Ascending aorta (tissue), 2 donors: ENCODE measurements around the gene TUB. TPM values are rescaled to one million over a fixed set of nuclear protein-coding genes. Genes with fewer than 3 reads are reported as not detected.

Experiments used
- DNase-seq, 2 donors: peaks; one replicate each; pipeline ENCODE4 v3.0.0-alpha.2; 2019; ENCODE audit warnings: low spot score in 2 of 2
- H3K27ac ChIP-seq, 2 donors: fragments of 200-600 bp; sonication (generic); one replicate each; pipeline ENCODE4 v1.5.1; 2016 to 2017; ENCODE audit warnings: mild to moderate bottlenecking in 1 of 2
- H3K27me3 ChIP-seq: fragments of 200-600 bp; sonication (generic); one replicate; pipeline ENCODE4 v1.5.1; 2017
- H3K36me3 ChIP-seq, 2 donors: fragments of 200-600 bp; sonication (generic); one replicate each; pipeline ENCODE4 v1.5.1; 2016
- H3K4me1 ChIP-seq, 2 donors: fragments of 200-600 bp; sonication (generic); one replicate each; pipeline ENCODE4 v1.5.1; 2016 to 2017; ENCODE audit warnings: mild to moderate bottlenecking in 1 of 2
- H3K4me3 ChIP-seq, 2 donors: fragments of 200-600 bp; sonication (generic); one replicate each; pipeline ENCODE4 v1.5.1; 2016 to 2017; ENCODE audit warnings: mild to moderate bottlenecking in 1 of 2
- H3K9me3 ChIP-seq, 2 donors: fragments of 200-600 bp; sonication (generic); one replicate each; pipeline ENCODE4 v1.5.1; 2016
- CTCF ChIP-seq, 3 experiments: fragments of 200-600 bp in 2 of 3; fragments of 450-650 bp in 1 of 3; sonication (generic) in 2 of 3; IDR thresholded peaks; one replicate each; pipeline ENCODE4 v1.5.1; 2016 to 2019; ENCODE audit warnings: antibody characterized with exemption in 3 of 3, mild to moderate bottlenecking in 1 of 3, moderate library complexity in 1 of 3
- intact Hi-C: fragments of 100-400 bp; cut with DNase I; formaldehyde crosslinking; loops from one replicate; pipeline ENCODE4 v1.15.1; 2023
- total RNA-seq: library from RNA; depleted of rRNA; stranded (reverse); fragments of >200 nt; gene quantifications from one replicate; pipeline ENCODE4 v1.1.0, GENCODE V29; 2016

TUB gene
- total RNA-seq, 1 donor from 2014 or later, result 12.9 TPM

- H3K9me3 ChIP-seq, result no peaks in the 10 kb centered on the region
- intact Hi-C loops, result no loop called here
- no peak for DNase-seq
Observed at GRCh38 chr11:8095806-8096522, 15.0 kb downstream of the TUB start.

DNA sequence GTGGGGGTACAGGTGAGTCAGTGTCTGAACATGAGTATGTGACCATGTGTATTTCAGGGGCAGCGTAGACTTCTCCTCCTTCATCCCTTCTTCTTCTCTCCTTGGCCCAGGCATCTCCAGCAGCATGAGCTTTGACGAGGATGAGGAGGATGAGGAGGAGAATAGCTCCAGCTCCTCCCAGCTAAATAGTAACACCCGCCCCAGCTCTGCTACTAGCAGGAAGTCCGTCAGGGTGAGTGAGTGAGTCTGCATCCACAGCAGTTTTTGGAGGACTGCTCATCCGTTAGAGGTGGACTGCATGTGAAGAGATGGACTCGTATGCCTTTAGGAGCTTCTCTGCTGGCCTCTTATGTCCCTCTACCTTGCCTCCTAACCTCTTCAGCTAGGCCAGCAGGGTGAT, 15.6 kb downstream of the TUB start:
- Histone ChIP-seq H3K27ac (no peak overlapping the region), H3K36me3 (peaks cover 22 to 64% of the 10 kb centered on the region in 2 donors), H3K27me3 (no peaks in the 10 kb centered on the region), H3K4me3 (no peak overlapping the region), H3K4me1 (no peaks in the 10 kb centered on the region), H3K9me3 (no peaks in the 10 kb centered on the region)
- no peak for TF ChIP-seq CTCF (IDR thresholded peaks at IDR 0.05)
- intact Hi-C loops, result no loop called here
- no peak for DNase-seq

More at GRCh38 chr11:8095806-8096522, 15.0 kb downstream of the TUB start:
- Histone ChIP-seq H3K36me3 (peaks cover 16 to 58% of the 10 kb centered on the region in 2 donors), H3K4me1 (no peaks in the 10 kb centered on the region), H3K27me3 (no peaks in the 10 kb centered on the region), H3K4me3 (no peak overlapping the region), H3K27ac (no peak overlapping the region)
- TF ChIP-seq CTCF (IDR thresholded peaks at IDR 0.05), result no peak

DNA sequence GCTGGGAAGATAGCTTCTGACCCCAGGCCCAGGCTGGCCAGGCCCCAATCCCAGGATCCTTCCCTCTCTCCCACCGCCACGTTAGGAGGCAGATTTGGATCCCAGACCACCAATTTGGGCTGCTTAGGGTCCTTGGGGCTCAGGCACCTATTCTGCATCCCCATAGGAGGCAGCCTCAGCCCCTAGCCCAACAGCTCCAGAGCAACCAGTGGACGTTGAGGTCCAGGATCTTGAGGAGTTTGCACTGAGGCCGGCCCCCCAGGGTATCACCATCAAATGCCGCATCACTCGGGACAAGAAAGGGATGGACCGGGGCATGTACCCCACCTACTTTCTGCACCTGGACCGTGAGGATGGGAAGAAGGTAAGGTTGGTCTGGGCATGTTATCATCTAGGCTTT, 16.1 kb downstream of the TUB start:
- Histone ChIP-seq H3K9me3 (no peaks in the 10 kb centered on the region), H3K36me3 (peaks cover 26 to 69% of the 10 kb centered on the region in 2 donors), H3K4me3 (no peak overlapping the region), H3K27ac (no peak overlapping the region), H3K27me3 (no peaks in the 10 kb centered on the region), H3K4me1 (no peaks in the 10 kb centered on the region)
- no peak for TF ChIP-seq CTCF (IDR thresholded peaks at IDR 0.05)
- DNase-seq, result no peak
- intact Hi-C loops, result no loop called here

GRCh38 chr11:8097468-8097867, 16.5 kb downstream of the TUB start:
- Histone ChIP-seq H3K36me3 (peaks cover 26 to 71% of the 10 kb centered on the region in 2 donors), H3K4me3 (no peak overlapping the region), H3K4me1 (no peaks in the 10 kb centered on the region), H3K27ac (no peak overlapping the region), H3K27me3 (no peaks in the 10 kb centered on the region), H3K9me3 (no peaks in the 10 kb centered on the region)
- intact Hi-C loops, result no loop called here
- peak in 1 of 2 donors; percentile 59 for DNase-seq
- TF ChIP-seq CTCF (IDR thresholded peaks at IDR 0.05), result no peak

- Histone ChIP-seq H3K4me3 (no peak overlapping the region), H3K36me3 (peaks cover 26 to 72% of the 10 kb centered on the region in 2 donors), H3K27ac (no peak overlapping the region), H3K27me3 (no peaks in the 10 kb centered on the region), H3K4me1 (no peaks in the 10 kb centered on the region), H3K9me3 (no peaks in the 10 kb centered on the region)
- intact Hi-C loops, result loop anchor here (2.0 kb wide), 3 partner anchors 65 to 205 kb away; no protein-coding TSS in a partner anchor
- no peak for TF ChIP-seq CTCF (IDR thresholded peaks at IDR 0.05)
- peak in 1 of 2 donors; percentile 52 for DNase-seq
Observed at GRCh38 chr11:8097926-8098325, 16.9 kb downstream of the TUB start.
